ENCODE measurements around the gene RILPL2.

The RILPL2 gene

GRCh38 chr12:123397400-123397799, 39.1 kb downstream of the RILPL2 start:
- ATAC-seq = no peak
- TF ChIP-seq GLIS3 (CRISPR knock-in tag; IDR thresholded peaks at IDR 0.05) (no peak), POU6F1 (CRISPR knock-in tag; IDR thresholded peaks at IDR 0.05; ENCODE audit: borderline replicate concordance, low read depth) (no peak), TCF4 (CRISPR knock-in tag; IDR thresholded peaks at IDR 0.05; ENCODE audit: borderline replicate concordance) (no peak), PPARA (CRISPR knock-in tag; IDR thresholded peaks at IDR 0.05; ENCODE audit: borderline replicate concordance) (no peak), ZFP3 (CRISPR knock-in tag; IDR thresholded peaks at IDR 0.05) (no peak), PATZ1 (CRISPR knock-in tag; IDR thresholded peaks at IDR 0.05; ENCODE audit: borderline replicate concordance) (no peak)

DNA sequence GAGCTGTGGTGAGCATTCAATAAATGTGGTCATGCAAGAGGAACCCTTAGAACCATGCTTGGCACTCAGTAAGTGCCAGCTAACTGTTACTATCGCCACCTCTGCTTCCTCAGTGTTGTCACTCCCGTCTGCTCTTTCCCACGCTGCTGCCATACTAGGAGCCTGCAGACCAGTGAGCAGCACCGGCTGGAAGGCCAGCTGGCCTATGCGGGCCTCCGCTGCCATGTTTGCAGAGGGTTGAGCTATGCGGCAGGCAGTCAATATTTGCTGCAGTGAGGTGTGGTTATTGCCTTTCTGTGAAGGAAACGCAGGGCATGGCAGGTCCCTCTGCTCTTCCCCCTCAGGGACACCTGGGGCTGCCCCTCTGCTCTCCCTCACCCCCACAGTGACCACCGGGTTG, 39.5 kb downstream of the RILPL2 start:
- no peak for ATAC-seq
- TF ChIP-seq ZNF8 (CRISPR knock-in tag; IDR thresholded peaks at IDR 0.05) (no peak), ZNF565 (CRISPR knock-in tag; conservative IDR thresholded peaks at IDR 0.05; ENCODE audit: low read depth) (no peak), GLIS3 (CRISPR knock-in tag; IDR thresholded peaks at IDR 0.05) (no peak)

- no peak for TF ChIP-seq OSR1 (CRISPR knock-in tag; IDR thresholded peaks at IDR 0.05)
- no peak for TF ChIP-seq RARB (CRISPR knock-in tag; IDR thresholded peaks at IDR 0.05)
- TF ChIP-seq CSDC2 (CRISPR knock-in tag; IDR thresholded peaks at IDR 0.05) = no peak
- no peak for TF ChIP-seq TCF4 (CRISPR knock-in tag; IDR thresholded peaks at IDR 0.05; ENCODE audit: borderline replicate concordance)
- TF ChIP-seq, protein P1, sequence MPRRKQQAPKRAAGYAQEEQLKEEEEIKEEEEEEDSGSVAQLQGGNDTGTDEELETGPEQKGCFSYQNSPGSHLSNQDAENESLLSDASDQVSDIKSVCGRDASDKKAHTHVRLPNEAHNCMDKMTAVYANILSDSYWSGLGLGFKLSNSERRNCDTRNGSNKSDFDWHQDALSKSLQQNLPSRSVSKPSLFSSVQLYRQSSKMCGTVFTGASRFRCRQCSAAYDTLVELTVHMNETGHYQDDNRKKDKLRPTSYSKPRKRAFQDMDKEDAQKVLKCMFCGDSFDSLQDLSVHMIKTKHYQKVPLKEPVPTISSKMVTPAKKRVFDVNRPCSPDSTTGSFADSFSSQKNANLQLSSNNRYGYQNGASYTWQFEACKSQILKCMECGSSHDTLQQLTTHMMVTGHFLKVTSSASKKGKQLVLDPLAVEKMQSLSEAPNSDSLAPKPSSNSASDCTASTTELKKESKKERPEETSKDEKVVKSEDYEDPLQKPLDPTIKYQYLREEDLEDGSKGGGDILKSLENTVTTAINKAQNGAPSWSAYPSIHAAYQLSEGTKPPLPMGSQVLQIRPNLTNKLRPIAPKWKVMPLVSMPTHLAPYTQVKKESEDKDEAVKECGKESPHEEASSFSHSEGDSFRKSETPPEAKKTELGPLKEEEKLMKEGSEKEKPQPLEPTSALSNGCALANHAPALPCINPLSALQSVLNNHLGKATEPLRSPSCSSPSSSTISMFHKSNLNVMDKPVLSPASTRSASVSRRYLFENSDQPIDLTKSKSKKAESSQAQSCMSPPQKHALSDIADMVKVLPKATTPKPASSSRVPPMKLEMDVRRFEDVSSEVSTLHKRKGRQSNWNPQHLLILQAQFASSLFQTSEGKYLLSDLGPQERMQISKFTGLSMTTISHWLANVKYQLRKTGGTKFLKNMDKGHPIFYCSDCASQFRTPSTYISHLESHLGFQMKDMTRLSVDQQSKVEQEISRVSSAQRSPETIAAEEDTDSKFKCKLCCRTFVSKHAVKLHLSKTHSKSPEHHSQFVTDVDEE (CRISPR knock-in tag; IDR thresholded peaks at IDR 0.05) = no peak
- no peak for TF ChIP-seq ZFP3 (CRISPR knock-in tag; IDR thresholded peaks at IDR 0.05)
- ATAC-seq = no peak
Measured at GRCh38 chr12:123396543-123396942, 39.9 kb downstream of the RILPL2 start.

- ATAC-seq = no peak
- no peak for TF ChIP-seq PPARA (CRISPR knock-in tag; IDR thresholded peaks at IDR 0.05; ENCODE audit: borderline replicate concordance)
- TF ChIP-seq, protein P1 (CRISPR knock-in tag; IDR thresholded peaks at IDR 0.05) = no peak
- TF ChIP-seq TOX (CRISPR knock-in tag; IDR thresholded peaks at IDR 0.05; ENCODE audit: borderline replicate concordance) = no peak
- TF ChIP-seq ZFP3 (CRISPR knock-in tag; IDR thresholded peaks at IDR 0.05) = no peak
- TF ChIP-seq ESRRG (CRISPR knock-in tag; IDR thresholded peaks at IDR 0.05) = no peak
- no peak for TF ChIP-seq ZNF8 (CRISPR knock-in tag; IDR thresholded peaks at IDR 0.05)
- TF ChIP-seq ZNF70 (CRISPR knock-in tag; IDR thresholded peaks at IDR 0.05) = no peak
- no peak for TF ChIP-seq ZFP30 (CRISPR knock-in tag; IDR thresholded peaks at IDR 0.05)
- TF ChIP-seq TCF4 (CRISPR knock-in tag; IDR thresholded peaks at IDR 0.05; ENCODE audit: borderline replicate concordance) = no peak
- TF ChIP-seq PATZ1 (CRISPR knock-in tag; IDR thresholded peaks at IDR 0.05; ENCODE audit: borderline replicate concordance) = no peak
- no peak for TF ChIP-seq SNAI2 (CRISPR knock-in tag; IDR thresholded peaks at IDR 0.05)
- no peak for TF ChIP-seq RARB (CRISPR knock-in tag; IDR thresholded peaks at IDR 0.05)
- no peak for TF ChIP-seq CSRNP3 (CRISPR knock-in tag; IDR thresholded peaks at IDR 0.05)
- no peak for TF ChIP-seq ISL1 (CRISPR knock-in tag; IDR thresholded peaks at IDR 0.05)
- no peak for TF ChIP-seq ARNTL (CRISPR knock-in tag; IDR thresholded peaks at IDR 0.05; ENCODE audit: borderline replicate concordance, low read depth)
- TF ChIP-seq CREB5 (CRISPR knock-in tag; IDR thresholded peaks at IDR 0.05; ENCODE audit: low read depth) = no peak
Measured at GRCh38 chr12:123395236-123395635, 41.2 kb downstream of the RILPL2 start.

All from SK-N-SH treated with all-trans-retinoic acid at 6 μM for 48 hours (cell line).